Stimulated activated CD4-positive, alpha-beta T cell treated with anti-CD3 and anti-CD28 coated beads, Interleukin-4, amount 100 ng/mL, for 4 hours (primary cell): ENCODE results near the gene ATXN1.

Experiments
- DNase-seq, 2 experiments: peaks; one replicate each; pipeline ENCODE4 v3.0.0-alpha.2; 2020

ATXN1 gene

DNA sequence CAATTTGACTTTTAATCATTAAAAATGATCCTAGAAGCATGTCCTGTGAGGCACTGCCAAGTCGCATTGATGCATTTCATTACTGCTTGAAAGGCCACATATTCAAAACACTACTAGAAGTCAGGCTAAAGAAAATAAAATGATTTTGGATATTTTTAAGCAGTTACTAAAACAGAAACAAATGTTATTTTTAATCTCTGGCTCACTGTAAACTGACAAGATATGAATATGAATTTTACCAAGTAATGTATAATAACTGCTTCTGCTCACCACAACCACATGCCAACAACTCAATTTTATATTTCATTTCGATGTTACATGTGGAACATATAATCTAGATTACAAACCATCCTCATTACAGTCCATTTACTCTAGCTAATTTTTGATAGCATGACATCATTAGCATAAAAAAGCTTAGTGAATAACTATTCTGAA, 90.6 kb downstream of the ATXN1 start:
- no peak for DNase-seq

DNA sequence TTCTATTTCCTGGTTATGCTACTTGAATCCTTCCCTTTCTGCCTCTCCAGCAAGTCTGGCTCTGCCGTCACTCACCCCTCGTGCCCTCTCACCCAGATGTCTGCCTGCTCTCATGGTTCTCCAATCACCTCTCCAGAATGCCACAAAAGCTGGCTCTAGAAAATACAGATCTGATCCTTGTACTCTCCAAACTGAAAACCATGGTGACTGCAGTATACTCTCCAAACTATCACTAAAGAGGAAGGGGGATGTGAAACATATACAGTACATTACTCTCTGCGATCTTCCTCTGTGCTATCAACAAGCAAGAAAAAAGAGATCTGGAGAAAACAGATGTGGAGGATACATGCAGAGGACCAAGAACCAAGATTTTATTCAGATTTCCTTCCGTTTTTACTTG, 91.1 kb downstream of the ATXN1 start:
- no peak for DNase-seq

DNA sequence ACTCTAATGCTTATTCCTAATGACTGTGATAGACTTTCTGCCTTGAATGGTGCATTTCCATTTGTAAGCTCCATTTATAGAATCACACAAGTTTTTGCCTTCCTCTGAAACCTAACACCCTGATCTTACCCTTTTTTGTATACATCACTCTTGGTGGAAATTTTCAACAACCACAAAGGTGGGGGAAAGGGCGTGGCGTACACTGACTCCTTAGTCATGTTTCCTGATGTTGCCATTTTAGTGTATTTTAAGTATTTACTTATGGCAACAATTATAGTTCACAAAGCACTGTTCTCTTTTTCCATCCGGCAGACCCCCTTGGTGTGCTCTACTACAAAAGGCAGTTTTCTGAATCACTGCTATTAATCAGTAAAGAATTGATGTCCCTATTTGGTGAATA, 92.0 kb downstream of the ATXN1 start:
- peak; percentile 49 to 79 for DNase-seq

DNA sequence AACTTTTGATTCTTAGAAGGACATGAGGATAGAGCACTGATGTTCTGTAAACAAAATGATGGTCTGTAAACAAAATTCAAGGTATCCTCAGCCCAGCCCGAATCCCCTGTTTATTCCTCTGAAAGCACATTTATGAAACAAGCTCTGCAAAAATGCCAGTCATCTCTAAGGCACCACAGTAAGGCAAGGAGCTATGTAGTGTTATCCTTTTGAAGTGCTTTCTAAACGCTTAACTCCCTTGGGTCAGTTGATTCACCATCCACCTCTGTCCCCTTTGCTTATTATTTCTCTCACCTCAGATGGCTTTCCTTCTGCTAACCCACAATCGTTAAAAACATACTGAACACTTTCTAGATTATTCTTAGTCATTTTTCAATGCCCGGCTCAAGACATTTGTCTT, 93.8 kb downstream of the ATXN1 start:
- DNase-seq = no peak

DNA sequence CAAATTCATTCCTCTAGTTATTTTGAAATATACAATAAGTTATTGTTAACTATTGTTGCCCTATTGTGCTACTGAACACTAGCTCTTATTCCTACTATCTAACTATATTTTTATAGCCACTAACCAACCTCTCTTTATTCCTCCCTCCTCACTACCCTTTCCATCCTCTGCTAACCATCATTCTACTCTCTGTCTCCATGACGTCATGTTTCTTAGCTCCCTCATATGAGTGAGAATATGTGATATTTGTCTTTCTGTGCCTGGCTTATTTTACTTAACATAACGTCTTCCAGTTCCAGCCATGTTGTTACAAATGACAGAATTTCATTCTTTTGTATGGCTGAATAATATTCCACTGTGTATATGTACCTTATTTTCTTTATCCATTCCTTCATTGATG, 95.3 kb downstream of the ATXN1 start:
- DNase-seq = no peak

DNA sequence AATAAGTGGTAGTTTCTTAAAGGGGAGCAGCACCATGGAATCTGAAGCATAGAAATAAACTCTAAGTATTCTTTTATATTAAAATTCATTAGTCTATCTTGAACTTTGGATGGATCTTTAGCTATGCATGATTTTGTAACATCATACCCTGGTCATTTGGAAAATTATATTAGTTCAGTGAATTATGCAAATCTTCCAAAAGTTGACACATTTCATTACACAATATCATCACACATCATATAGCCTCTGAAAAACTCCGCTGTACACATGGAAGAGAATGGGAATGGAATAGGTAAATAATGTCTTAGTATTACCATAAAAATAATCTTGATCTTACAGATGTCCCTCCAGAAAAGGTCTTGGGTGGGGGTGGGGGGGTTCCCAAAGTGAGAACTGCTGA, 96.1 kb downstream of the ATXN1 start:
- DNase-seq = no peak

DNA sequence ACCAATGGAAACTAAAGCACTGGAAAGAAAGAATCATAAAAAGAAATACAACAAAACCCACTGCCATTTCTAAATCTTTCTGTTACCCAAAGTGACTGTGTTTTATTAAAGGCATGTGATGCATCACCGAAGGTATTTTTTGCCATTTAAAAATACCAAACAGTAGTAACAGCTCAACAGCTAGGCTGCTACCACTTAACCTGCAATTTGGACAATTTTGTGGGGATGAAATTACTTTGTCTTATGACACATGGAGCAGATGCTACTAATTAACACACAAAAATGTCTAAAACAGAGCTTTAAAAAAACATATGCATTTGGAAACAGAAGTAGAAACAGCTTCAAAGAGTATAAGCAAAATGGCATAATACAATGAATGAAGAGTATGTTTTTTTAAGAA, 97.4 kb downstream of the ATXN1 start:
- DNase-seq = no peak

DNA sequence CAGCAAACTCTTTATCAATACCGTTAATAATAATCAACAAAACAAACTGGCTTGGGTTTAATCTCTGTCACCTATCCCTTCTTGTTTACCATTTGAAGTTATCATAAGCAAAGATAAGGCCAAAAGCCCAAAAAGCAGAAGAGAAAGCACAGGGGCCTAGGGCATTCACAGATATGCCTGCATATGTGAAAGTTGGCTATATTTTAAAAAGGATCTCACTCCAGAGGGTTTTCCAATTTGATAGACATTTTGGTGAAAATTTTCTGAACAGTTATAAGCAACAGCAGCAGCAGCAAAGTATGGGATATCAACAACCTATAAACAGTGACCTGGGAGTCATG, 101.1 kb downstream of the ATXN1 start:
- DNase-seq = no peak

DNA sequence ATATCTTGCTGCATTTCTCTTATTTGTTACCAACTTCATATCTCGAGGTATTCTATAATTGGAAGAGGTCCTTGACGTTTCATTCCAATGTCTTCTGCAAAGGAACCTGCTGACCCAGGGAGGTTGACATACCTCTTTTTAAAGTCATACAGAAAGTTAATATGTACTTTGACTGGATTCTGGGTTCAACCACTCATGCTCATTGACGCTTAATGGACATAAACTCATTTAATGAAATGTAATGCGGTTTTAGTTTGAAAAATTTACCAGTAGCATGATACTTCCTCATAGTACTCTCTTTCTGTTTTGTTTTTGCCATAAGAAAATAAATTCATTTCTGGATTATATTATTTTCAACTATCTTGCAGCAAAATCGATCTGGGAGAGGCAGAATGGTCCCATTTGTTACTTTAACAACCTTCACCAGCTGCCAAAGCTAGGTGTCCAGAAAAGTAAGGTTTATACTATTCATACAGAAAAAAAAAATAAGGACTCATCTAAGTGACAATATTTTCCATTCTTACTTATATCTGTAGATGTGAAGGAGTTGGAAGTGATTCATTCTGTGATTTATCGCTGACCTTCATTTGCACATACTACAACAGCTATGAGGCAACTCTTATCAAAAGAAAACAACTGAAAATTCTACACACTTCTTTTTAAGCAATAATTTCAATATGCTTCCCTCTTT, 101.6 kb downstream of the ATXN1 start:
- no peak for DNase-seq

DNA sequence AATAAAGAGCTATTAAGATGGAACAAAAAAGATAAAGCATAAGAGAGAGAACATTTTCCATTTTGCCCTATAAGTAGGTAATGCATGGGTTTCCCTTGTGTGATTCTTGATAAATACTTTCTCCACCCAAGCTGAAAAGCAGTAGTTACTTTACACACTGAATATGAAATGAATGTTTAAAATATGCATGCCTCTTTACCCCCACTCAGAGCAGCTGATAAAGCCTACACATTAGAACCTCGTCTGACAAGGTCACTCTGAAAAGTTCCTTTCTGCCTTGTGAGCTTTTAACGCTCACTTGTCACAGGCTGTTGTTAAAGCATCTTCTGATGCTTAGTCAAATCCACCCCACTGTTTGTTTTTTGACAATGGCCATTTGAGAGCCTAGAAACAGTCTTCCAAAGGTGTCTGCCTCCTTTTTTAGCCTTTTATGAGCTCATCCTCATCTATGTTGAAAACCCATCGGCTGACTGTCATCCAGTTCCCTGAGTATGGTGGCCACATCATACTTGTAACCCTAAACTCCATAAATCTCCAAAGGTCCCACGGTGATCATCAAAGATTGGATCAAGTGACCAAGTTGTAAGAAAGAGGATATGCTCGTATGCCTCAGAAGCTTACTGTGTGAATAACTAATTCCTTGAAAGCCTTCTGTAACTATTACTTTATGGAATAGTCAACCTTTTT, 102.8 kb downstream of the ATXN1 start:
- DNase-seq = no peak

DNA sequence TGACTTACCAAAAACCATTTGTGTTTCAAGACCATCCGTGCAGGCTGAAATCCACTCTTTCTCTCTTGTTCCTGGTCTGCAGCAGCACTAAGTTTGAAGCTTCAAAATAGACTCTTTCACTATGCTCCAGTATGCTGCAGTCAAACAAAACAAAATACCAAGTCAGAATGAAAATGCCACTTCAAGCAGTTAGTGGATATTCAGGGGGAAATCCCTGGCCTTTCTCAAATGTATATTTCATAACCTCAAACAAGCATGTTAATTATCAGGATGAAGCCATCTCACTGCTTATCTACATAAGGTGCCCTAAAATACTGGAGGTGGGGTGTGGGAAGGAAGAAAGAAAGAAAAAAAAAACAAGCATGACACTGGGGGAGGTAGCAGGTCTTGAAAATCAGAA, 103.5 kb downstream of the ATXN1 start:
- no peak for DNase-seq

DNA sequence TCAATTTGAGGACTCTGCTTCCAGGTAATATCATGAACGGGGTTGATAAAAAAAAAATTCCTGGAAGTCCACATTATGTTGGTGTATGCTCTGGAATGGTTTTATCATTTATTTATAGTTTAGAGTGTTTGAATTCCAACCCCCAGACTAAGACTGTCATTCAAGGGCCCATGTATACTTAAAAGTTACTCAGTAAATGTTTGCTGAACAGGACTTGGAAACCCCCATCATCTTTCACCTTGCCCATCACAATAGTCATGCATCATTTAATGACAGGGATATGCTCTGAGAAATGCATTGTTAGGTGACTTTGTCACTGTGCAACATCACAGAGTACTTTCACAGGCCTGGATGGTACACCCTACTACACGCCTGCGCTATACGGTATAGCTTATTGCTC, 104.8 kb downstream of the ATXN1 start:
- no peak for DNase-seq

DNA sequence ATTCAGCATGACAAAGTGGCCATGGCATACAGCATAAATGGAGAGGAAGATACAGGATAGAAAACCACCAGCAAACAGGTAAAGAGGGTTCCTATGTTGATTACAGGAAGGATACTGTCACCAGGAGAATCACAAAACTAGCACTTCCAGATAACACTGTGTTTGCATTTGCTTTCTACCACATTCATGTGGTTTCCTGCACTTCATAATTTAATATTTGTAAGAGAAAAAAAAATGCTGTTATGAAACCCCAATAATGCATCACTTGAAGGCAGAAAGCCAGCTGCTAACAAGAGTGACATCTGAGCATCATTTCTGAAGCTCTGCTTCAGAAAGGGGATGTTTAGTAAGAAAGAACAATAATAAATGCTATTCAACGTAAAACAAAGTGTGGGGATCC, 106.6 kb downstream of the ATXN1 start:
- no peak for DNase-seq

DNA sequence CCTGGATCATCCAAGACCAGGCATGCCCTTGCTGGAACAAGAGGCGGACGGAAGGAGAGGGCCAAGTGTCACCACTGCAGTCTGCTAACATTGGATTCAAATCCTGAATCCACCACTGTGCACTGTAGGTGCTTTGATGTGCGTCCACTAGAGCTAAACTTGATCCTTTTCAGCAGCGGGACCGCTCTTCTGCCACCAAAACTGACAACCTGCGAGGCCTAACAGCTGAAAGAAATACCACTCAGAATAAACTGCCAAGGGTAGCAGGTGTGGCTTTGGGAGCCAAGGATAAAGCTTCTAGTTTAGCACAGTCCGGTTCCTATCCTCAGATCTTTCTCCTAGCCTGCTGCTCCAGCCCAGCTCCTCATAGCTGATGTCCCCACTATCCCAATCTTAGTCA, 108.0 kb downstream of the ATXN1 start:
- no peak for DNase-seq

DNA sequence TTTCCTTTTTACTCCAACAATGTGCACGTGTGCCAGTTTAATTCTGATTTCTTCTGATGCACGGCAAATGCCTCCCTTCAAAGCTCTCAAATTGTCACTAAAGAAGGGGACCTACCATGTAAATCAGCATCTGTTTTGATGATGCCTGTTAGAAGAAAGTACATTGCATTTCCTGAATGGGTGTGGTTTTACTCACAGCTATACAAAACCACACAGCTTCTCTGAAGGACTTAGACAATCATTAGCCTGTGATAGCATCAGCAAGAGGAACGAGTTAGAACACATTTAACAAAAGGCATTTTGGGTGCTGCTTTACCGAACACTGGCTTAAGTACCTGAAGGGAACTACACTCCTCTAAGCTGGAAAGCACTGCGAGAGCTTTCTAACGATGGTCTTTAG, 109.4 kb downstream of the ATXN1 start:
- DNase-seq = no peak

DNA sequence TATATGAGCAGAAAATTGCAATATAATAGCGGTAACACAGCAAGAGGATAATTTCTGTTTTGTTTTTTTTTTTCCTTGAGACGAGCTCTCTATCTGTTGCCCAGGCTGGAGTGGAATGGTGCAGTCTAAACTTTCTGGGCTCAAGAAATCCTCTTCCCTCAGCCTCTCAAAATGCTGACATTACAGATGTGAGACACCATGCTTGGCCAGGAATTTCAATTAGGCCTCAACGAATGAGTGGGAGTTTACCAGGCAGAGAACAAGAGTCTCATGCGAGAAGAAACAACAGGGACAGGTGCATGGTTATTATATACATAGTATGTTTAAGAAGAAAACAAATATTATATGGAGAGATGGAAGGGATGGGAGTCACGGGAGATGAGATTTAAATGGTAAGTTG, 111.4 kb downstream of the ATXN1 start:
- no peak for DNase-seq

DNA sequence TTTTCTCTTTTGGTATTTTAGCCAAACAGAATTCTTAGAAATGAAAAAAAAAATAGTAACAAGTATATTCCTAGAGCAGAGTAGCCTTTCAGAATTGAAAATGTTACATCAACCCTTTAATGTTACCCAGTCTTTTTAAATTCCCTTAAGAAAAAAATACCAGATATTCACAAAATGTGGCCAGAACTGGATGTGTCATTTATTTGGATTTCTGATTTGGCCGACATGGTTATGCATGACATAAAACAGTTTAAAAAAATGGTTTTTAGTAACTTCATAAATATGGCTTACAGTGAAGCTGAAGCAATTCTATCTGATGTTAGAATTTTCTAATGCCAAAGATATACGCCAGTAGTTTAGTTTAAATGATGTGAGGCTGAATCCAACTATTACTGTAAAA, 112.0 kb downstream of the ATXN1 start:
- no peak for DNase-seq

DNA sequence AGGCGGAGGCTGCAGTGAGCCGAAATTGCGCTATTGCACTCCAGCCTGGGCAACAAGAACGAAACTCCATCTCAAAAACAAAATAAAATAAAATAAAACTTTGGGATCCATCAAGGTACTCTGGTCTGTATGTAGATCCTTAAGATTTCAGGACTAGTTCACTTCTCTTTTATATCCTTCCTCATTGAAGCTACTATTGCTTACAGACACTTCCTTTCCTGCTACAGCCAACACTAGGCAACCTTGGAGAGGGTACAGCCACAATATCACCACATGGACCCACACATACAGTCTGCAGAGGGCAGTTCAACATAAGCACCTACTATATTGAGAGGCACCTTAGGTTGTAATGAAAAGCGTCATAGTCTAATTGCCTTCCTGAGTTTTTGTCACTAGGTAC, 113.3 kb downstream of the ATXN1 start:
- no peak for DNase-seq

DNA sequence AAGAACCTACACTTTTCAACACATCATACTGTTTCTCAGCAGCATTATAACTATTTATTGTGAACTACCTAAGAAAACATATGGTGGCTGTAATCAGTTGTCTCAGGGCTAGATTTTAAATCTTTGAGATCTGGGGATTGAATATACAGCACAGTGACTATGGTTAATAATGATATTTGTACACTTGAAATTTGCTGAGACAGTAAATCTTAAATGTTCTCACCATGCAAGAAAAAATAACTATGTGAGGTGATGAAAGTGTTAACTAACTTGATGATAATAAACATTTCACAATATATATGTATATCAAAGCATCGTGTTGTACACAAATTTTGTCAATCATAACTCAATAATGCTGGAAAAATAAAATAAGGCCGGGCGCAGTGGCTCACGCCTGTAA, 113.8 kb downstream of the ATXN1 start:
- DNase-seq = no peak

DNA sequence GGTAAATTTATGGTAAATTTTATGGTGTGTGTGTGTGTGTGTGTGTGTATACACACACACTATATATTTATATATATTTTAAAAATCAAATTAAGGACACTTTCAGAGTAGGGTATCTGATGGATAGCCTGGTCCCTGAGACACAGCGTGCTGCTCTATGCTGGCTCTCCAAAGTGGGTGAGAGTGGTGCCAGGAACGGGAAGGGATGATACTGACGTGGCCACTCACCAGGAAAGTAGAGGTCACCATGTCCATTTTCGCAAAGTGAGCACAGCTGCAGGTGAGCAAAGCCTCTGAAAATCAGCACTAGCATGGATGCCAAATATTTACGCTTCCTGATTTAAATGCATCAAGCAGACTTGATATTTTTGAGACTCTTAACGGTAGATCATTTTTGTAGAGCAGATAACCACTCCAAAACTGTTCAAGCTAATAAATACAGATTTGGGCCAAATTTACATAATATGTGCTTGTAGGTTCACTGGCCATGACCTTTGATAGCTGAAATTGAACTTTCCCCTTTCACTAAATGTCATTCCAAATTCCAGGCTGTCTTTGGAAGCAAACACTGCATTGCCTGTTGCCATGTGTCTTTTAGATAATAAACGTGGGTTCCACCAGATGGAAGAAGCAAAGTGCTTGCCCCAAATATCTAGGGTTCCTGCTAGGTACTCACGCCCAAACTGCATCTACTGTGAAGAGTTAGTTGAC, 116.6 kb downstream of the ATXN1 start:
- DNase-seq = no peak

DNA sequence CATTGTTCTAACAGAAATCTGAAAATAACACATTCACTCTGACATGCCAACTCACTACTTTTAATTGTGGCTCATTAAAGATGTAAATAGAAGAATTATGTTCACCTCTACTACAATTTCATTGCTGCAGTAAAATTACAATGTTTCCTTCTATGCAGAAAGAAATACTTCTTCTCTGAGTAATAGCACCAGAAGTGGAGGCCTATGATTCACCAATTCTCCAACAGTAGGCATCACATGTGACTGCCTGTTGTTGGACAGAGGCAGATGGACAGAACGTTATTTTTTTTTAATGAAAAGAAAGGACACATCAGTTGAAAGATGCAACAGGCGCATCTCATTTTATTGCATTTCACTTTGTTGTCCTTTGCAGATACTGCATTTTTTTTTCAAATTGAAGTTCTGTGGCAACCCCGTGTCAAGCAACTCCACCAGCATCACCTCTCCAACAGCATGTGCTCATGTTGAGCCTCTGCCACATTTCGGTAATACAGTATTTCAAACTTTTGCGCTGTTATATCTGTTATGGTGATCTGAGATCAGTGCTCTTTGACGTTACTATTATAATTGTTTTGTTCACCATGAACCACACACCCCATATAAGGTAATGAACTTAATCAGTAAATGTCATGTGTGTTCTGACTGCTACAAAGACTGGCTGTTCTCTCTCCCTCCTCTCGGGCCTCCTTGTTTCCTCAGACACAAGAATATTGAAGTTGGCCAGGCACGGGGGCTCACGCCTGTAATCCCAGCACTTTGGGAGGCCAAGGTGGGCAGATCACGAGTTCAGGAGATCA, 121.4 kb downstream of the ATXN1 start:
- no peak for DNase-seq

DNA sequence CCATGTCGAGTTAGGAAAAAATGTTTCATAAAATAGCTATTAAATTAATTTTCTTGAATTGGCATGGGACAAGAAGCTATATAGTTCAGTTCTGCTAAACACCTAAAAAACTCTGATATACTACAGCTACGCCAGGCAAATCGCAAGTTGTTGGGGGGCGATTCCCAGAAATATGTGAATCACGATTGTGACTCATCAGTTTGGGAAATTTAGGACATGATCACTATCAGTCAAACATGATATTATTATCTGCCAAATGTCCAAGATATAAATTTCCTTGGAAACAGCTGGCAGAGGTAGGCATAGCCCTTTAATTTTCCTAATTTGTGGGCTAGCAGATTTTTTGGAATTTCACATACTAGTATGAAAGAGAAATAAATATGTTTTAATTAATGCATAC, 123.6 kb downstream of the ATXN1 start:
- DNase-seq = no peak

DNA sequence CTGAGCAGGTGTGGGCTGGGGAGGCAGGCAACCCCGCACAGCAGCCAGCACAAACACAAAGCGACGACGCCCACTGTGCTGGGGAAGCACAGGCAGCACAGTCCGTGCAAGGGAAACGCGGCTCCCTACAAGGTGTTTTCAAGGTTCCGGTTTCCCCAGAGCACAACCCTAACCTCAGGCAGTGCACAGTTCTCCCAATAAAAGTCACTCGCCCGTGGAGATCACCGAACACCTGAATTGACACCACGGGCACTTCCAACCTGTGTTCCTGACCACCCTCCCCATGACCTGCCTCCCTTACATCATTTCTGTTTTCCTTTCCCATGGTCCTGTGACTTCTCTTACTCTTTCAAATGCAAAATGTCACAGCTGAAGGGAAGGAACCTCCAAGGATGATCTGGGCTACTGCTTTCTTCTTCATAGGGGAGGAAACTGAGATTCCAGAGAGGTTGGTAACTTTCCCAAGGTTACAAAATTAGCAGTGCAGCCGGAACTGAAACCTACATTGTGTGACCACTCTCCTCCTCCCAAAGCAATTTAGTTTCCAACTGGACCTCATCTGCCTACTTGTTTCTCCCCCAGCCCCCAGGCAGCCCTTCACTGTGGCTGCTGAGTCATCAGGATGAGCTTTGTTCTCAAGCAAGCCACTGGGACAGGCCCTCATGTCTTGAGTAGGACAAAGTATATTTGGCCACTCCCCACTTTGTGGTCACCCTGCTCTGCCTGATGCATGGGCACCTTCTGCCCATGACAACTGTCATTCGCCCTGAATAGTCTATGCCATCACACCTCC, 125.3 kb downstream of the ATXN1 start:
- no peak for DNase-seq
